GM06990 (cell line): ENCODE results near the gene SELENBP1.

Source experiments
- DNase-seq: peaks from one replicate; pipeline ENCODE4 v3.0.0-alpha.2; 2011; ENCODE audit not compliant: insufficient read length; ENCODE audit errors: extremely low read depth
- H3K27me3 ChIP-seq: replicated peaks from 2 replicates; pipeline ENCODE4 v1.6.0; 2011; ENCODE audit warnings: low read length; ENCODE audit not compliant: control insufficient read depth, insufficient read depth
- H3K36me3 ChIP-seq: 2 replicates; pipeline ENCODE4 v1.5.1; 2011; ENCODE audit warnings: low read length; ENCODE audit not compliant: control insufficient read depth, insufficient read depth
- H3K4me3 ChIP-seq: replicated peaks from 2 replicates; pipeline ENCODE4 v1.5.1; 2011; ENCODE audit warnings: low read depth, mild to moderate bottlenecking, control low read depth, low read length
- CTCF ChIP-seq: IDR thresholded peaks from 2 replicates; pipeline ENCODE4 v1.5.1; 2011; ENCODE audit warnings: low read length, control low read depth, mild to moderate bottlenecking, inconsistent platforms; ENCODE audit not compliant: insufficient read depth, poor library complexity, severe bottlenecking

SELENBP1 gene

GRCh38 chr1:151408891-151409290 is 36.4 kb upstream of the SELENBP1 start:
- H3K4me3 ChIP-seq, result no peak overlapping the region
- H3K27me3 ChIP-seq, result no peaks in the 10 kb centered on the region
- TF ChIP-seq CTCF, result no peak
- H3K36me3 ChIP-seq, result peaks cover 38% of the 10 kb centered on the region
- DNase-seq, result no peak

DNA sequence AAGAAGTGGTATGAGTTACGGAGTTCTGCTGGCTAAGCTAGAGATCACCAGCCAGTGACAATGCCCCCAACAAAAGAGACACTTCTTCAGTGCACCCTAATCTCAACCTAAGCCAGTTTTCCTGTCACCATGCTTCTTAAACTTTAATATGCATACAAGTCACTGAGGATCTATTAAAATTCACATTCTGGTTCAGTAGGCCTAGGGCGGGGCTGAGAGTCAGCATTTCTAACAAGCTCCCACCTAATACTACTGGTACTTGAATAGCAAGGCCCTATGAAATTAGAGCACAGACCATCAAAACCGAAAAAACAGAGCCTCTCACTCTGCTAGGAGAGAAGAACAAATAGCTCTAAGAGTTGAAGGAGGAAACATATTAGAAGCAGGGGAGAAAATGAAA is 34.8 kb upstream of the SELENBP1 start:
- DNase-seq, result no peak
- H3K4me3 ChIP-seq, result no peak overlapping the region
- no peak for TF ChIP-seq CTCF
- H3K27me3 ChIP-seq, result no peaks in the 10 kb centered on the region
- H3K36me3 ChIP-seq, result peaks cover 39% of the 10 kb centered on the region

DNA sequence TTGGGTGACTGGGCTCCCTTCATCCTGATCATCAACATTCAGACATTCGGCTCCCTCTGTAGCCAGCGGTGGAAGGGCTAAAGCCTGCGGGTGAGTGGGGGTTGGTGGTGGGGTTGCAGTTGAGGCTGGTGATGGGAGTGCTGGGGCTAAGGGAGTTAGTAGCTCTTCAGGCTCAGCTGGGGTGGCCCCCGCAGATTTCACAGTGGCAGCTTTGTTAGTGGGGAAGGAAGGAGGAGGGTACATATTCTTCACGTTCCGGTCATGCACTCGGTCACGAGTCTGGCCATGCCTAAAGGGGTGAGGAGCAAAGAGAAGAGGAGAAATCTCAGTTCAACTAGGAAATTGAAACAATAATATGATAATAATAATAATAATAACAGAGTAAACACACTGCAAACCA is 33.7 kb upstream of the SELENBP1 start:
- peaks cover 39% of the 10 kb centered on the region for H3K36me3 ChIP-seq

DNA sequence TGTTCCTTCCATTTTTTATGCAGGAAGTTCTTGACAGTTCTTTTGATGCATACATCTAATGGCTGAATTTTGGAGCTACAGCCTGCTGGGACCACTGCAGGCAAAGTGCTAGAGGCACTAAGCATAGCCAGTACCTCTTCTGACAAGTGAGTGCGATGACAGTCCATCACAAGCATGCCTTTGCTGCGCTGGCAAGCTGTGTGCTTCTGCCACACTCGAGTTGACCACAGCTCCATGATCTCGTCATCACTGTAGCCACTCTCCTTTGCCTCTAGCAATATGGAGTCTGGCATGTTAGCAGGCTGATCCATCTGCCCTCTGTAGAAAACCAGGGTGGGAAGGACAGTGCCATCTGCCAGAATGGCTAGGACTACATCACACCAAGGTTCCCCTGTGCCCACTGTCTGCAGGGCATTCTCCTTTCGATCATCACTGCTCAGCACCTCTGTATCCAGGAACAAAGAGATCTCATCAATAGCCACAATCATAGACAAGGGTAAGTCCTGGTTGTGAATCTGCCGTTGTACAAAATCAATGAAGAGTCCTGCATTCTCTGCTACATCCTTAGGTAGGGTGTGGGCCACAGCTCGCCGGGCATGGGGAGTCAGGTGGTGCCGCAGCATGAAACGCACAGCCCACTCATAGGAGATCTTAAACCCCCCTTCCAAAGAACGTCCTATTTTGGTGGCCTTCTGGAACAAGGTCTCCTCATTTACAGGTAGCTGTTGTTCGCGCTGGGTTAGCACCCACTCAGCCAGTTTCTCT is 32.9 kb upstream of the SELENBP1 start:
- no peak for TF ChIP-seq CTCF
- no peaks in the 10 kb centered on the region for H3K27me3 ChIP-seq
- no peak overlapping the region for H3K4me3 ChIP-seq
- DNase-seq, result no peak
- peaks cover 38% of the 10 kb centered on the region for H3K36me3 ChIP-seq

More for the DNA sequence above, 33.7 kb upstream of the SELENBP1 start:
- DNase-seq, result no peak
- Histone ChIP-seq H3K4me3 (no peak overlapping the region), H3K27me3 (no peaks in the 10 kb centered on the region)
- TF ChIP-seq CTCF, result no peak

DNA sequence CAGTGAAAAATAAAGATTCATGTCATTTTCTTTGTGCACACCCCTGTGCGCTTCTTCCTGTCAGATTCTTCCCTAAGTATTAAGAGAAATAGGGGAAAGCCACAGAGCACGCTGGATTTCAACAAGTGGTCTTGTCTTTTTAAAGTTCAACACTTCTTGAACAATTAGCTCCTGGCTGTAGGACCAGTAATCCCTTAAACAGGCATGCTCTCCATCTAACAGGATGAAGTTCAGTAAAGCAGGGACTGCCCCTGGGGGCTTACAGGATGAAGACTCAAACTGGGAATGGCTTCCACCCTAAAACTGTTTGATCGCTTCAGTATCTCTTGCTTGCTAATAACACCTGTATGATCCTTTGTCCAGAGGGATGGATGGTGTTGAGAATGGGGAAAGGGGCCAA is 31.1 kb upstream of the SELENBP1 start:
- DNase-seq, result no peak
- no peak for TF ChIP-seq CTCF

More for the DNA sequence above, 31.1 kb upstream of the SELENBP1 start:
- Histone ChIP-seq H3K27me3 (no peaks in the 10 kb centered on the region), H3K36me3 (peaks cover 36% of the 10 kb centered on the region), H3K4me3 (no peak overlapping the region)
